ENCODE measurements around the gene FBXO41. TPM values are rescaled to one million over a fixed set of nuclear protein-coding genes. Genes with fewer than 3 reads are reported as not detected.

FBXO41 gene, protein sequence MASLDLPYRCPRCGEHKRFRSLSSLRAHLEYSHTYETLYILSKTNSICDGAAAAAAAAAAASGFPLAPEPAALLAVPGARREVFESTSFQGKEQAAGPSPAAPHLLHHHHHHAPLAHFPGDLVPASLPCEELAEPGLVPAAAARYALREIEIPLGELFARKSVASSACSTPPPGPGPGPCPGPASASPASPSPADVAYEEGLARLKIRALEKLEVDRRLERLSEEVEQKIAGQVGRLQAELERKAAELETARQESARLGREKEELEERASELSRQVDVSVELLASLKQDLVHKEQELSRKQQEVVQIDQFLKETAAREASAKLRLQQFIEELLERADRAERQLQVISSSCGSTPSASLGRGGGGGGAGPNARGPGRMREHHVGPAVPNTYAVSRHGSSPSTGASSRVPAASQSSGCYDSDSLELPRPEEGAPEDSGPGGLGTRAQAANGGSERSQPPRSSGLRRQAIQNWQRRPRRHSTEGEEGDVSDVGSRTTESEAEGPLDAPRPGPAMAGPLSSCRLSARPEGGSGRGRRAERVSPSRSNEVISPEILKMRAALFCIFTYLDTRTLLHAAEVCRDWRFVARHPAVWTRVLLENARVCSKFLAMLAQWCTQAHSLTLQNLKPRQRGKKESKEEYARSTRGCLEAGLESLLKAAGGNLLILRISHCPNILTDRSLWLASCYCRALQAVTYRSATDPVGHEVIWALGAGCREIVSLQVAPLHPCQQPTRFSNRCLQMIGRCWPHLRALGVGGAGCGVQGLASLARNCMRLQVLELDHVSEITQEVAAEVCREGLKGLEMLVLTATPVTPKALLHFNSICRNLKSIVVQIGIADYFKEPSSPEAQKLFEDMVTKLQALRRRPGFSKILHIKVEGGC
- total RNA-seq (2022; extraction: Qiagen RNA extraction): 4.5 to 6.0 TPM (median 5.2 TPM) in 5 replicates

DNA sequence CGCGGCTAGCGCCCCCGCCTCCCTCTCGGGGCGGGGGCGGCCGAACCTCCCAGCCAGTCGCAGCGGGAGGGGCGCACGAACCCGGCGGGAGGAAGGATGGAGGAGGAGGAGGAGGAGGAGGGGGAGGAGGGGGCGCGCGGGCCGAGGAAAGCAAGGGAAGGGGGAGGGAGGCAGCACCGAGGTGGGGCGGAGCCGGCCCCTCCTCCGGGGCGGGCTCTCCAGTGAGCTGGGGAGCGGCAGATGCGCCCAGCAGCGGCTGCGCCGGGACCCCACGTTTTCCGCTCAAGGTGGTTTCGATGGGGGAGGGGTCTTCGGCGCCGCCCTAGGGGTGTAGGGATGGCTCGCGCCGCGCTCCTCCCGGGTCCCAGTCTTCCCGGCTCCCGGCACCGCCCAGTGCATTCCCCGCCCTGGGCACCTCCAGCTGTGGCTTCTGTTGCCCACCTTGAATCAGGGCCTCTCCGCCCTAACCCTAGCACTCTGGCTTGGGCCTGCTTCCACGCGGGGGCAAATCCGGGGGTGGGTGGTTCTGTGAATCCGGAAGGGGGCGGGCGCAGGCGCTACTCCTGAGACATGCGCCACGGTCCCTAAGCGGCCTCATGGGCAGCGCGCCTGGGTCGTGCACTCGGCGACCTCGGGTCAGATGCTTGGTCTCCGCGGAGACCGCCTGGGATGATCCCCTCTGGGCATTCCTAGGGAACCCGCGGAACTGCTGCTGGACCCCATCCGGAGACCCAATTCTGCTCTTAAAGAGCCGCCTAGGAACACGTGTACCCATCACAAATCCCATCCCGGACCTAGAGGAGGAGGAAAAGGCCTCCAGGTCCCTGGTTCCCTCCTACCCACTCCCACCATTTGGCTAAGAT, at the start of gene FBXO41:
TSS of gene FBXO41 (minus strand) at position 183 of the 863 bp plus-strand sequence. CDS start 14,848 bp downstream, outside the sequence.

DNA sequence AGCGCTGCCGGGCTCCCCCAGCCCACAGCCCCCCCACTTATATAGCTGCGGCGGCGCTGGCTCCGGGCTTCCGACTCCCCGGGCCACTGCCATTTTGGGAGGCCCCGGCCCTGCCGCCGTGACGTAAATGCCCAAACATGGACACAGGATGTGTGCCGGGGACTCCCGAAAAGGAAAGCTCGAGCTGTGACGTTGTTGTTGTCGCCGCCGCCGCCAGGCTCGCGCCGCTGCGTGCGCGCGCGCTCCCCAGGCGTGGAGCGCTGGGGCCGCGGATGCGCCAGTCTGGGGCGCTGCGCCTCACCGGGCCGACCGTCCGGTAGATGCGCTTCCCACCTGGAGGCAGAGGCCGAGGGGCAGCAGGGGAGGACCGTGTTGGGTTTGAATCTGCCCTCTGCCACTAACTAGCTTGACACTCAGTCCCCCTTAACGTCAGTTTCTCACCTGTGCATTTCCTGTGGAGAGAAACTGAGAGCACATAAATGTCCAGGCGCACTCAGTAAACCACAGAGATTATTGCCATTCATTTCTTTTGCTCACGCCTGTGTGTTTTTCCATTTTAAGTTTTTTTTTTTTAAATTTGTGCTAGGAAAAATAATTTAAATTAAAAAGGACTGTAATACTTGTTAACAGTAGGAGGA, 9.4 kb upstream of the FBXO41 start, which contains the start of gene EGR4:
TSS of gene EGR4 (minus strand) at position 15 of the 638 bp plus-strand sequence. CDS start 231 bp downstream, outside the sequence.

DNA sequence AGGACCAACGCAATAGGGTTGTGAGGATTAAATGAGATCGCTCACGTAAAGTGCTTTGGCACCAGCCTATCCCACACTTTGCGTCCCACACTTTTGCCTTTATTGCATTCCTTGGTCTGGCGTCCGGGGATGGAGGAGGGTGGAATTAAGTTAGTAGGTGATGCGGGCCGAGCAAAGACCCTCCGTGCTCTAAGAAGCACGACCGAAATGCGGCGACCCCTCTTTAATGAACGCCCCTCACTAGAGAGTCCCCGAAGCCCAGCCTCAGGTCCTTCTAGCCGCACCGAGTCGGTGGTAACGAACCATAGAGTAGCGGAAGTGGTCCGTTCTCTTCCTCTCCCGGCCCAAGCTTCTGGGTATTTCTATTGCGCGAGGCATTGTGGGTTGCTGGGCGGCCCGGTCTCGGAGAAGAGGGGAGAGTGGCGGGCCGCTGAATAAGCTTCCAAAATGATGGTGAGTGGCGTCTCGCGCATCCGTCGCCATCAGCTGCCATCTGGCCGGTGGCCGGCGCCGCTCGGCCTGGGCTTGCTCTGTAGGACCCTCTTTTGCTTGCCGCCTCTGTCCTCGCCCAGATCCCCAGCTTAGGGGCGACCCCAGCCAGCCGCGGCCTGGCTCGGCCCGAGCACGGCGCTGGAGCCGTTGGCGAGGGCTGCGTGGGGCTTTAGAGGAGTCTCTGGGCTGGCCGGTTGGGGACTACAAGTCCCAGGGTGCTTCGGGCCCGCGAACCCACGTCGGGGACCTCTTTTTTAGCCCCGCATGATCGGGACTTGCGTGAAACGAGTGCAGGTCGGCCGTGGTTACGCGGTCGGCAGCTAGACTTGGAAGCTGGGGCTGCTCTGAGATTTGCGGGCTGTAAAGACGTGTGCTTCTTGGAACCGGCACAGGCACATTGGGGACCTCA, 50.1 kb downstream of the FBXO41 start, which contains the start of gene CCT7:
TSS of gene CCT7 (plus strand) at position 377 of the 901 bp plus-strand sequence. CDS start at position 448, 71 bp downstream.

DNA sequence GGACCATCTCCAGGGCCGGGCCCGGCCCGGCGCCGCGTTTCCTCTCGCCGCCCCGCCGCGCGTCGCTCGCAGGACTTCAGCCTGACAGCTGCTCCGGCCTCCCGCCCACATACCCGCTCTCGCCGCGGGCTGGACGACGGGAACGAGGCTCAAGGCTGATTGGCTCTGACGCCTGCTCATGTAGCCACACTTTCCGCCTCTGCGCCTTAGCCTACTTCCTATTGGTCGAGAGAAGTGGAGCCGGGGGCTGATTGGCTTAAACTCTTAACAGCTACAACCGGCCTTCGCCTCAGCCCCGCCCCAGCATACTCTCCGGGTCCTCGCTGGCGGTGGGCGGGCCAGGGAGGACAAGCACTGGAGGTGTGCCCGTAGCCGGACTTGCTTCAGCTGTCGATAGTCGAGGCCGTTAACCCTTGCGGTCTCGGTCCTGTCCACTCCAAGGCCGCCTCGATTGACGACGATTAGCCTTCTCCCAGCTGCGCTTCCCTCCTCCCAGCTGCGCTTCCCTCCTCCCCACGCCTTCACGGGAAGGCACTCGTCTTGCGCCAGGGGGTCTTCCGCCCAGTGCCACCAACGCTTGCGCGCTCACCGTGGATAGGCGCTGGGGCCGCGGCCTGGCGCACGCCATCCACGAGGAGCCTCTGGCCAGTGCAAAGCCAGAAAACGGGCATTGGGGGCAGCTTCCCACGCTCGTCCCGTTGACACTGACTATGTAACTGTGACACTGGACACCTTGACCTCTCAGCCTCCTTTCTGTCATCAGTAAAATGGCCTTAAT, 50.9 kb downstream of the FBXO41 start, which contains the start of gene PRADC1:
TSS of gene PRADC1 (minus strand) at position 86 of the 778 bp plus-strand sequence. CDS start at position 7, 79 bp downstream.

DNA sequence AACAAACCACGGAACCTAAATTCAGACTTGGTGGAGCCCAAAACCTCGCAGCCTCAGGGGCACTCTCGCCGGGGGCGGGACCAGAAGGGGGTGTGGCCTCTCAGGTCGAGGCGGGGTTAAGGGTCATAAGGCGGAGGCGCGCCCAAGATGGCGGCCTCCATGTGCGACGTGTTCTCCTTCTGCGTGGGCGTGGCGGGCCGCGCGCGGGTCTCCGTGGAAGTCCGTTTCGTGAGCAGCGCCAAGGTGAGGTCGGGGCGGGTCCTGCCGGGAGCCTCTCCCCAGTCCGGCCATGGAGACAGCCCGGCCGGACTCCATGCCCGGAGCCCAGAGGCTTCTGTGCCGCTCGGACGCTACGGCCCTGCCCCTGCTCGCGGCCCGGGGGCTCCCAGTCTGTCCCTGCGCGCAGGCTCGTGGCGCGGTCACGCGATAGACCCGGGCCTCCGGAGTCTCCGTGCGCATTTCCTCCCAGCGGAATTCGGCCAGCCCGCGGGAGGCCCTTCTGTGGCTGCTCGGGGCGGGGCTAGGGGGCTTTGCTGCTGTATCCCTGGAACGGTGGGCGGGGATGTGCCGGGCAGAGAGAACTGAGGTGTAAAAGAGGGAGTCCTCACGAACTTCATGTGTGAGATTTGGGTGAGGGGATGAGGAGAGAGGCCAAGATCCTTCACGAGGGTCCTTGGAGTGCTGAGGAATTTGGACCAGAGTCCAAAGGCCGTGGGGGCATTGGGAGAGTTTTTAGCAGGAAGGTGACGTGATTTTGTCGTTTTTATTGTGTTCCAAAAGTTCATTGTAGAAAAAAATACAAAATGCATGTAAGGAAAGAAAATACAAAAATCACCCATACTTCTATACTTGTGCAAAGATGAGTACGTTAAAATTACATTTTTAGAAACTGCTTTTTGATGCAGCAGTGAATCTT, 69.9 kb downstream of the FBXO41 start, which contains the start of gene SMYD5:
TSS of gene SMYD5 (plus strand) at position 126 of the 916 bp plus-strand sequence. CDS start at position 148, 22 bp downstream.

Other genes with a start within 250 kb of the FBXO41 start
- gene SFXN5, start 212.8 kb downstream of the FBXO41 start, total RNA-seq (2022; extraction: Qiagen RNA extraction): 10.6 to 16.1 TPM (median 14.8 TPM) in 5 replicates
- 31.8 to 36.4 TPM (median 33.6 TPM) in 5 replicates for gene RAB11FIP5, start 171.5 kb downstream of the FBXO41 start, total RNA-seq (2022; extraction: Qiagen RNA extraction)
- gene NOTO, start 81.9 kb downstream of the FBXO41 start, total RNA-seq (2022; extraction: Qiagen RNA extraction): 0.06 TPM in 1 of 5 replicates, not detected in the others
- gene SMYD5, start 70.2 kb downstream of the FBXO41 start, total RNA-seq (2022; extraction: Qiagen RNA extraction): 51.4 to 58.3 TPM (median 55.7 TPM) in 5 replicates
- gene PRADC1, start 51.2 kb downstream of the FBXO41 start, total RNA-seq (2022; extraction: Qiagen RNA extraction): 17.4 to 26.8 TPM (median 25.3 TPM) in 5 replicates
- 543 to 860 TPM (median 575 TPM) in 5 replicates for gene CCT7, start 50.2 kb downstream of the FBXO41 start, total RNA-seq (2022; extraction: Qiagen RNA extraction)
- gene EGR4, start 9.1 kb upstream of the FBXO41 start, total RNA-seq (2022; extraction: Qiagen RNA extraction): 0.20 to 0.34 TPM (median 0.28 TPM) in 5 replicates
- 8.4 to 10.4 TPM (median 9.6 TPM) in 5 replicates for gene ALMS1, start 101.4 kb upstream of the FBXO41 start, total RNA-seq (2022; extraction: Qiagen RNA extraction)